T-helper 2 cell (primary cell): Measurements from ENCODE around the gene FAM53B.

Source experiments
- DNase-seq, 5 experiments: peaks; one replicate each; pipeline versions ENCODE4 v3.0.0 to v3.0.0-alpha.2; 2012 to 2022

FAM53B gene

GRCh38 chr10:124727361-124727960 lies 16.7 kb downstream of the FAM53B start:
- no peak for DNase-seq

GRCh38 chr10:124725791-124726190 lies 18.4 kb downstream of the FAM53B start:
- DNase-seq: no peak

- no peak for DNase-seq
These were observed 19.0 kb downstream of the FAM53B start for GRCh38 chr10:124725171-124725631.

GRCh38 chr10:124724279-124725027 lies 19.7 kb downstream of the FAM53B start:
- DNase-seq: no peak

GRCh38 chr10:124723826-124724225 lies 20.4 kb downstream of the FAM53B start:
- no peak for DNase-seq

GRCh38 chr10:124722798-124723783 lies 21.1 kb downstream of the FAM53B start:
- peak in 3 of 5 experiments; percentile 43 to 81 (median 56) for DNase-seq

- peak in 1 of 5 experiments; percentile 30 for DNase-seq
These were observed 22.7 kb downstream of the FAM53B start for GRCh38 chr10:124721330-124722045.

- peak in 4 of 5 experiments; percentile 51 to 95 (median 74) for DNase-seq
These were observed 24.8 kb downstream of the FAM53B start for GRCh38 chr10:124719213-124719851.

GRCh38 chr10:124717911-124718741 lies 26.1 kb downstream of the FAM53B start:
- DNase-seq: peak in 4 of 5 experiments; percentile 68 to 99 (median 82)

- peak in 1 of 5 experiments; percentile 61 for DNase-seq
These were observed 27.0 kb downstream of the FAM53B start for GRCh38 chr10:124717041-124717757.

- no peak for DNase-seq
These were observed 27.8 kb downstream of the FAM53B start for GRCh38 chr10:124716369-124716768.

GRCh38 chr10:124715439-124715838 lies 28.7 kb downstream of the FAM53B start:
- DNase-seq: peak in 1 of 5 experiments; percentile 80

- no peak for DNase-seq
These were observed 30.4 kb downstream of the FAM53B start for GRCh38 chr10:124713679-124714255.

- DNase-seq: no peak
These were observed 31.3 kb downstream of the FAM53B start for GRCh38 chr10:124712704-124713407.

GRCh38 chr10:124711145-124711544 lies 33.0 kb downstream of the FAM53B start:
- DNase-seq: no peak

- no peak for DNase-seq
These were observed 33.8 kb downstream of the FAM53B start for GRCh38 chr10:124710266-124710881.

GRCh38 chr10:124709861-124710260 lies 34.3 kb downstream of the FAM53B start:
- no peak for DNase-seq

- no peak for DNase-seq
These were observed 35.2 kb downstream of the FAM53B start for GRCh38 chr10:124708922-124709520.
